Thyroid gland (tissue), 4 donors: ENCODE measurements around the gene C19orf47.

Experiments
- POLR2A ChIP-seq, 2 donors: fragments of 450-650 bp; IDR thresholded peaks; one replicate each; pipeline ENCODE4 v1.6.1; 2017; ENCODE audit warnings: antibody characterized with exemption in 2 of 2, mild to moderate bottlenecking in 2 of 2, moderate library complexity in 1 of 2
- TF ChIP-seq, protein P1 (sequence below), 6 experiments: fragments of 200-600 bp in 3 of 6; fragments of 450-650 bp in 3 of 6; sonication (generic) in 3 of 6; IDR thresholded peaks; one replicate each; pipeline ENCODE4 v1.5.1; 2016 to 2019; ENCODE audit warnings: antibody characterized with exemption in 6 of 6, mild to moderate bottlenecking in 2 of 6, inconsistent platforms in 1 of 6, moderate library complexity in 1 of 6

DNA sequence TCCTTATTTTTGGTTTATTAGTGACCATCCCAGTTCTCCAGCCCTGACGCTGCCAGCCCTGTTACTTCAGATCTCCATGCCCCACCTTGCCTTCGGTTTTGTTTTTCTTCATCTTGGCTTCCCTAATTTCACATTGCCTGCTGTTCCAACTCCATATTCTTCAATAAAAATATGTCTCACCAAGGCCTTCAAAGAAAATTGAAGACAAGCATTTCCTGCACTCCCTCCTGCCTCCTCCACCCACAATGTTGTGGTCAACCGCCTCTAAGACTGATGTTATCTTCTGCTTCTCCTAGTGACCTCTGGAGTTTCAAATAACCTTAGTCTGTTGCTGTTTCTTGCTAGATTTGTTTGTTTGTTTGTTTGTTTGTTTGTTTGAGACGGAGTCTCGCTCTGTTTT lies 14.9 kb upstream of the C19orf47 start:
- TF ChIP-seq, protein P1, sequence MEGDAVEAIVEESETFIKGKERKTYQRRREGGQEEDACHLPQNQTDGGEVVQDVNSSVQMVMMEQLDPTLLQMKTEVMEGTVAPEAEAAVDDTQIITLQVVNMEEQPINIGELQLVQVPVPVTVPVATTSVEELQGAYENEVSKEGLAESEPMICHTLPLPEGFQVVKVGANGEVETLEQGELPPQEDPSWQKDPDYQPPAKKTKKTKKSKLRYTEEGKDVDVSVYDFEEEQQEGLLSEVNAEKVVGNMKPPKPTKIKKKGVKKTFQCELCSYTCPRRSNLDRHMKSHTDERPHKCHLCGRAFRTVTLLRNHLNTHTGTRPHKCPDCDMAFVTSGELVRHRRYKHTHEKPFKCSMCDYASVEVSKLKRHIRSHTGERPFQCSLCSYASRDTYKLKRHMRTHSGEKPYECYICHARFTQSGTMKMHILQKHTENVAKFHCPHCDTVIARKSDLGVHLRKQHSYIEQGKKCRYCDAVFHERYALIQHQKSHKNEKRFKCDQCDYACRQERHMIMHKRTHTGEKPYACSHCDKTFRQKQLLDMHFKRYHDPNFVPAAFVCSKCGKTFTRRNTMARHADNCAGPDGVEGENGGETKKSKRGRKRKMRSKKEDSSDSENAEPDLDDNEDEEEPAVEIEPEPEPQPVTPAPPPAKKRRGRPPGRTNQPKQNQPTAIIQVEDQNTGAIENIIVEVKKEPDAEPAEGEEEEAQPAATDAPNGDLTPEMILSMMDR (IDR thresholded peaks at IDR 0.05): no peak
- no peak for TF ChIP-seq POLR2A (IDR thresholded peaks at IDR 0.05)
